GM18499 (cell line): ENCODE measurements around the gene INF2.

Experiments used
- ATAC-seq: cut with Tn5 transposase; IDR thresholded peaks from one replicate; pipeline ENCODE4 v1.9.1; 2021; ENCODE audit warnings: moderate number of reproducible peaks; ENCODE audit not compliant: insufficient read depth, unreplicated experiment

Gene INF2

GRCh38 chr14:104687601-104688504, 1.6 kb upstream of the INF2 start:
- no peak for ATAC-seq

- no peak for ATAC-seq
These were observed 811 bp upstream of the INF2 start for GRCh38 chr14:104688505-104689108.

DNA sequence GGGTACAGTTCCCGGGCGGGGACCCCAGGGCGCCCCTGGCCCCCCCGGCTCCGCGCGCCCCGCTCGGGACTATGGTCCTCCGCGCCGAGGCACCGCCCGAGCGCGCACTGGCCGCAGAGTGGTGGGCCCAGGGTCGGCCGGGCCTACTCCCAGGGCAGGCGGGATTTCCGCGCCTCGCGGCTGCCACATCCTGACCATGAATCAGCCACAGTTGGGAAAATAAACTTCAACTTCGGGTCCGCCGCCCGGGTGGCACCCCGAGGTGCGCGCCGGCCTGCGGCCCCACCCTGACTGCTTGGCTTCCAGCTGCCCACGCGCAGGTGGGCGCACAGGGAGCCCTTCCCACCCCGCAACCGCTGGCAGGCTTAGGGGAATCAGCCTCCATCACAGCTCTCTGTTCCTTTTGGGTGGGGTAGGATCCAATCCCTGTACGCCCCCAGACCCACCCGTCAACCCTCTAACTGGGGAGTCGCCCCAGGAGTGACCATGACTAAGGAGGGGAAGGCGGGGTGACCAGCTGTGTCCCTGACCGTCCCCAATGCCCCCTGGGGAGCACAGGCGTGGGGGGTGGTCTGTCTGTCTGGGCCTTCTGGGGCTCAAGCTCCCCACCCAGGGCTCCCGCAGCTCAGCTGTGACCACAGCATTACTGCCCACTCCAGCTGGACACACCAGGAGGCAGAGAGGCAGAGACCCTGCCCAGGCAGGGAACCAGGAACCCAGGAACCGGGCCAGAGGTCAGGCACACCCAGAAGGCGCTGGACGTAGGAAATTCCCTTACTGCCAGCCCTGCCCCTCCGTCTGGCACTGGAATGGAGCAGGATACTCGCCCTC, 678 bp downstream of the INF2 start:
- no peak for ATAC-seq

DNA sequence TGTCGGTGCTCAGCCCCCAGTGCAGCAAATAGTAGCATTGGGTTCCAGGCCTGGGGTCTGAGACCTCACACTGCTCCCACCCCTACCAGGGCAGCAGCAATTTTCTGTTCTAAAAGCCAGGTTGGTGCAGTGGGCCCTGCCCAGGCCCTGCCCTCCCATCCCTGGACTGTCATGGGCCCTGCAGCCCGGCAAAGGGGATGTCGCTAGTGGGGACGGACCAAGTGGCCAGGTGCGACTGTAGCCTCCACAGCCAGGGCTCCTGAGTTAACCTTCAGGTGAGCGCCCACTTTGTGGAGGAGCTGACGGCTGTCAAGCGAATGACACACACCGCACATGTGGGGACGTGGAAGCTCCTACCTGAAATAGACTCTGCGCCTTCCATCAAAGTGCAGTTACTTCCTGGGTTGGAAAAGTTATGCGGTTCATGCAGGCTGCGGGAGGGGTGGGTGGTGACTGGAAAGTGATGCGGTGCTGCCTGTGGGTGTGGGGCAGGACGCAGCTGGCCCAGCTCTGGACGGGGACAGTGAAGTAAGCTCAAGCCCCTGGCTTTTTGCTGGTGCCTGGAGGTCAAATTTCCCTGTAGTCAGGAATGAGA, 1.5 kb downstream of the INF2 start:
- no peak for ATAC-seq

- ATAC-seq: no peak
These were observed 2.3 kb downstream of the INF2 start for GRCh38 chr14:104691546-104692260.

- no peak for ATAC-seq
These were observed 3.0 kb downstream of the INF2 start for GRCh38 chr14:104692261-104692938.

DNA sequence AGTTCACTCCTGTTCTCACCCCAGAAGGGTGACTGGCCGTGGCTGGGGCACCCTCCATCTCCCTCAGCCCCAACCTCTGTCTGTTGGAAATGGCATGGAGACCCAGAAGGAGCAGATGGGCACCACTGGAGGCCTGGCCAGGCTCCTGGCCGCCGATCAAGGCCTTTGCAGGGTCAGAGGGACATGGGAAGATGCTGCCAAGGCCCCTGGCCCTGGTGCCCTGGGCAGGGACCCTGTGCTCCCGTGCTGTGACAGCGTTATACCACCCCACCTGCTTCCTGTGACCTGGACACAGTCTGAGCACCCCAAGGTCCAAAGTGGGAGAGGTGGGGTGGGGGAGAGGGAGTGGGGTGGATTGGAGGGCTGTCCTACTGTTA, 3.5 kb downstream of the INF2 start:
- no peak for ATAC-seq

GRCh38 chr14:104693482-104694431, 4.3 kb downstream of the INF2 start:
- no peak for ATAC-seq

- ATAC-seq: no peak
These were observed 5.1 kb downstream of the INF2 start for GRCh38 chr14:104694475-104694950.

DNA sequence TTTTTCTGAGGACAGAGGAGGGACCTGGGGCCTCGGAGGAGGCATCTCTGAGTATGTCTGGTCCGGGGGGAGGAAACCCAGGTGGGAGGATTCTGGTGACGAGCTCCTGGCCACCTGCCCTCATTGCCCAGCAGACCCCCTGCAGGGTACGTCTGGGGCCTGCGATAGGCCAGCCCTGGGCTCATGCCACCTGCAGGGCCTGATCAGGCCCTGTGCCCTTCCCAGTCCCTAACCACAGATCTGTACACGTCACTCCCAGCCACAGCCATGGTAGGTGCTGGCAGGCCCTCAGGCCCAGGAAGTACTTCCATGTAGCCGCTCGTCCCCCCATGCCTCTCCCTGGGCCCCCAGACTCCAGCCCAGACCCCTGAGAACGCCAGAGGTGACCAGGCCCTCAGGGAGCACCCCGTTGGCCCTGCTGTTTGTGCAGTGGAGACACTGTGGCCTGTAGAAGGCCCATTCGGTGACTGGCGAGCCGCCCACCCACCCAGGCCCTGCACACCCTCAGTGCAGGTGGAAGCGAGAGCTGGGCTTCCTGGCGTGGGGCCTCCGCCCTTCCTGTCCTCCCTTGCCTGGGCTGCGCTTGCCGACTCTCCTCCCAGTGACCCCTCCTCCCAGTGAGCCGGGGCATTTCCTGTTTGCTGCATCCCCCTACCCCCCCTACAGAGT, 5.7 kb downstream of the INF2 start:
- ATAC-seq: no peak

- no peak for ATAC-seq
These were observed 6.2 kb downstream of the INF2 start for GRCh38 chr14:104695660-104696000.

GRCh38 chr14:104696671-104697316, 7.4 kb downstream of the INF2 start:
- no peak for ATAC-seq

DNA sequence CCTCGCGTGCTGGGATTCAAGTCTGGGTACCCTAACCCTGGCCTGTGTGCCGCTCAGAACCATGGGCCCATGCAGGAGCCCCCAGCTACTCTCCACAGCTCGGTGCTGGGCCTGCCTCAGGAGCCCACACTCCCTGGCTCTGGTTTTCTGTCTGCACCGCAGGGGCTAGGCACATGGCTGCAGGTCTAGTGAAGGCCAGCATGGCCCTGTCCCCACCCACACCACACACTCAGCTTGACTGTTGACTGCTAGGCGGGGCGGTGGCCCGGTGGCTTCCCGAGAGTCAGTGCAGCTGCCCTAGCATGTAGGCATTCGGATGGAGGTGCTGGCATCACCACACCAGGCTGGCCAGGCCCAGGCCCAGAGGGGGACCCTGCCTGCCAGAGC, 7.9 kb downstream of the INF2 start:
- ATAC-seq: no peak

DNA sequence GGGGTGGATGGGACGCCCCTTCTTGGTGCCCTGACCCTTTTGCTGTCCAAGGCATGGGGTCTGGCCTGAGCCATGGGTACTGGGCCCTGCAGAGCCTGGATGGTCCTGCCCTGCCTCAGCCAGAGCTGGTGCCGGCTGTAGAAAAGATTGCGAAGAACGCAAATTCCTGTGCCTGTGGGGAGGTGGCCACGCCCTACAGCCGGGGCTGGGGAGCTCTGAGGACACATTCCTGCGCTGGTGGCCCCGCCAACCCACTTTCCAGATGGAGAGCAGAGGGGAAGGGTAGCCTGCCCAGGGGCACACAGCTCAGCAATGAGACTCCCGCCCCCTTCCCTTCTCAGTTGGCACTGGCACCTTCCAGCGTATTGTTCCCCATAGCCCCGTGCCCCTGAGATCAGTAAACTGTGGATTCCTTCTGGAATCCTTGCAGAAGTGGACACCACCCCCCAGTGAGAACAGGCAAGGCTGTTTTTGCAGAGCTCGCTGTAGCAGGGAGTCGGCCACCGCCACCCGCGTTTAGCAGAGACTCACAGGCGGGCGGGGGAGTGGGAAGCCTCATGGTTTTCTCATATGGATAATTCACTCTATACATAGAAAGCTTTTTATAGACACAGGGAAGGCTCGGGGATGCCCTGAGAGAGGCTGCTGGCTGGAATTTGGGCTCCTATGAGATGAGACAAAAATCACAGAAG, 8.6 kb downstream of the INF2 start:
- ATAC-seq: no peak

DNA sequence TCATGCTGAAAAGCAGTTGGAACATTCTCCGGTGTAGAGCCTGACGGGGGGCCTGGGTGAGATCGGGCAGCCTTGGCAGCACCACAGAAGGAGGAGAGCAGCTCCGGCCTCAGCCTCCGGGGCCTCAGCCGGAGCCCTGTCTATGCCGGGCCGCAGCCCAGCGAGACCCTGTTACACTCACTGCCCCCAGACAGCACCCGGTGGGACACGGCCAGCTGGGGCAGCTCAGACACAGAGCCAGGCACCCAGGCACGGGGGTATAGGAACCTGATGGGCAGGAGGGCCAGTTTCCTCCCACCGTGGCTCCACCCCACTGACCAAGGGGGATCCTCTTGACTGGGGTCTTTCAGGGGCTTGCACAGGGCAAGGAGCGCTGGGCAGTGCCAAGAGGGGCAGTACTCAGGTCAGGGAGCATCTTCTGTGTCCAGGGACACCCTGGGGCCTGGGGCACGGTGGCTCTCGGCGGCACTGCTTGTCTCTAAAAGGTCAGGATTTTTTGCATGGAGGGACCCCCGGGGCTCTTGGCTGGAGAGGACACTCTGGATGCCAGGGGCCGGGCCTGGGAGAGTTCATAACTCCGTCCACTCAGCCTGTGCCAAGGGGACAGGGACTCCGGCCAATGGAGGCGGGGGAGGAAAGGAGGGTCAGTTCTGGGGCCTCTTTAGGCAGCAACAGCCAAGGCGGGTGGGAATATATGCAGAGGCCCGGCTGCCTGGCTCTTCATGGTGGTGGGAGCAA, 9.4 kb downstream of the INF2 start:
- ATAC-seq: no peak

DNA sequence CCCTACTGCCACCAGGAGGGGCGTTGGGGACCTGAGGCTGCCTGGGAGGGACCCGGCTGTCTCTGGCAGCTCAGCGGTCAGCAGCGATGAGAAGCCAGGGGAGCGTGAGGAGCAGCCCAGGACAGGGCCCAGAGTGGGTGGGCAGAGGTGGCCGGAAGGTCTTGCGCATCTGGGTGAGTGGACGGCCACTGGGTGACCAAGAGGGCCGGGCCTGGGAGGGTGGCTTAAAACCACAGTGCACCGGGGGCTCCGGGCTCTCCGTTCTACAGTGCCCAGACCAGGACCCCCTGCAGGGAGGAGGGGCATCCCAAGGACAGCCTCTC, 10.0 kb downstream of the INF2 start:
- no peak for ATAC-seq
